HG03045 (cell line): ENCODE measurements around the gene ZNF536.

Experiments
- ATAC-seq: cut with Tn5 transposase; IDR thresholded peaks from one replicate; pipeline ENCODE4 v1.9.1; 2021; ENCODE audit warnings: mild to moderate bottlenecking, moderate library complexity; ENCODE audit not compliant: unreplicated experiment

Gene ZNF536

DNA sequence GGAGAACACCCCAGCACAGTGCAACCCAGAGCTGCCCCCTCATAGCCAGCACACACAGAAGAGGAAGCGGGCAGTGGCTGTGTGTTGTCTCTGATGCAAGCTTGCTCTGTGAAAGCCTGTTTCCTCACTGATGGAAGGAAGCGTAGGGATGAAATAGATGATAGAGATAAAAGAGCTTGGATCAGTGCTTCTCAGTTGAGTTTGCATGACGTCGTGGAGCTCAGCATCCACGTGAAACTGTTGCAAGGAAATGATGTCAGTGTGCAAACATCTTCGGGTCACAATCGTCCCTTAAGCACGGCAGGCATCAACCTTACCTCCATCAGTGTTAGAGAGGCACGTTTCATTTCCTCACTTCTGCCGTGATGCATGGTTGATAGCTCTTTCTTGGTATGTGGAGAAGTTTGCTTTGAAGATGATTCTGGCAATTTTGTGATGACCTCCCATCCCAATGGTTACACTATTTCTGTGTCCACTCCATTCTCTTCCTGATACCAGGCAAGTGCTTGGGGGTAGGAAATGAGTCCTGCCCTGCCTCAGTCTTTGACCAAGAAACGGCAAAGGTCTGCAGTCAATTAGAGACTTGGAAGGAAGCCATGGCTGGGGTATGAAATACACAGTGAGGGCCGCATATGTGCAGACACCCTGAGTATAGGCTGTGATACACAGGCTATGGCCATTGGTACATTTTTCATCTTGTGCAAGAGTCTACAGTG lies 183.0 kb downstream of the ZNF536 start:
- ATAC-seq, result no peak

DNA sequence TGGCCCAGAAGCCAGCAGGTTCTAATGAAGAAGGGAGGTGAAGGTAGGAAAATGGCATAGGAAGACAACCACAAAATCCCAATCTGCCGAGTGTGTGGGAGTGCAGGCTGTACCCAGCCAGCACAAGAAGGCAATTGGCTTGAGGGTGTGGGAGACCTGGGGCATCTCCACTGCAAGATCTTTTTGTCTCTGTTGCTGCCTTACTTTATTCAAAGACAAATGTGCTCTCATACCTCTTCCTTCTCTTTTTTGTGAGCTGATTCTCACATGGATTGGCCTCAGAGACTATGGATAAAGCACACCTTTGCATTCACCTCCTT lies 183.6 kb downstream of the ZNF536 start:
- ATAC-seq, result no peak

DNA sequence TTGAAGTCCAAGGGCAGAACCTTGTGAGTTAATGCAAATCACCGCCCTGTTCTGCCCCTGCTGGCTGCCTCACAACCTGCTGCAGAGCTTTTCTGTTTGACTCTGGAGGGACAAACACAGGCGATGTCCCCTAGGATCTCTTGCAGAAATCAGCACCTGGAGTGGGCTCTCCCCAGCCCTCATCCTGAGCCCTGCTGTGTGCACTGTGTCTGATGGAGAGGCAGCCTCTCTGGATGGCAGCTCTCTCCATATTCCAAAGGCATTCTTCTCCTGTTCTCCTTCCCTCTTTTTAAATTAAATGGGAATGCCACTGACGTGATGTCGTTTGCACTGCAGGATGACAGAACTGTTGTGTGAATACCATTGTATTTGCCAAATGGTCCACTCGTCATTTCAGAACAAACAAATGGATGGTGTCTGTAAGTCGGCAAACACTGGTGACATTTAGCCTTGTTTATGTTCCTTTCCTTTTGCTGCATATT lies 184.1 kb downstream of the ZNF536 start:
- no peak for ATAC-seq

DNA sequence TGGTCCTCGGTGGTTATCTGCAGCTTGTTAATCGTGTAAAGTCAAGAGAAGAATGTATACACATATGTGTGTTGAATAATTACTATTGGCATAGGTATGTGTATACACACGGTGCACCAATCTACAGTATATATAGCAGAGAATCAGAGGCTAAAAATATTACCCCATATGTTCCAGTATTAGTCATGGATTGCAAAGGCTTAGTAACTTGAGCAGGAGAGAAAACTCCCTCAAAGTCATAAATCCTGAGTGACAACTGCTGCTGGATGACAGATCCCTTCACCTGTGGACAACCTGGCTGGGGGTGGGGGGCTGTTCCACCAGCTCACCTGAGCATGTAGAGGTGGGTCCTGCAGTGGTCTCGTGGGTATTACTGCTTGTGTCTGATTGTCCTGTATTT lies 185.0 kb downstream of the ZNF536 start:
- ATAC-seq, result no peak

DNA sequence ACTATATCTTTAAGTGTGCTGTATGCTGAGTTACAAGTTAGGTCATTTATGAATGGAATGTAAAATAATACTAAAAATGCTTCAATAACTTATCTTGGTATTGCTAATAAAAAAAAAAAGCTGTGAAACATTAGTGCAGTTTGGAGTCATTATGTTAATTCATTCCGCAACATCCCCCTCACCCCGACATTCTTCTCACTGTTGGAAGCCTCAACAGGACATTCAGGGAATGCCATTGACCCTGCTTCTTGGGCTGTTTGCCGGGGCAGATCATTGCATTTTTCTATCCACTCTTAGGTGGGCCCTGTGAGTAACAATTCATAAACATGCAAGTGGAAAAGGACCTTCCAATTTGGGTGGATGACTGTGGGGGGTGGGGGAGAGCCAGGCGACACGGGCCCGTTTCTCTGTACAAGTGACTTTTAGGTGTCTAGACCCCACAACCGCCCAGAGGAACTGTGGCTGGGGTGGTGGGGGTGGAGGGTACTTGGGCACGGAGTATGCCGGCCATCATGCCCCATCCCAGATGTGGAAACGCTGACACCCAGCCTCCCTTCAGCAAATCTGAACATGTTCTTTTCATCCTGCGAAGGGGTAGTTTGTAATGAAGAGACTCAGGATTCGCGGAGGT lies 185.9 kb downstream of the ZNF536 start:
- no peak for ATAC-seq

DNA sequence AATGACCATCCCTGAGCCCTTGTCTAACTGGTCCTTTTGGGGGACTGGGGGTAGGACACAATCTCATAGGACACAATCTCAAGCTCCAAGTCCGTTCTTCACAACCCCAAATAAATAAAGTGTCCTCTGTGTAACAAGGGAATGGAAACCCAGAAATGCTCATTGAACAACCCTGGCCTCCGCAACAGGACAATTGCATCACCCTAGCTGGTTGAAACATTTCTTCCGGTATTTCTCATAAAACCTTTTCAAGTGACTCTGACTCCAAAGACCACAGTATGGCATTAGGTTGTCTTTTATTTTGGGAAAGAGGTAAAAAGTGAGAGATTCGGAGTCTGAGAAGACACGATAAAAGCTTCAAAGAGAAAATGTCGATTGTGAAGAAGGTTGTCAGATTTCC lies 186.6 kb downstream of the ZNF536 start:
- ATAC-seq, result no peak

DNA sequence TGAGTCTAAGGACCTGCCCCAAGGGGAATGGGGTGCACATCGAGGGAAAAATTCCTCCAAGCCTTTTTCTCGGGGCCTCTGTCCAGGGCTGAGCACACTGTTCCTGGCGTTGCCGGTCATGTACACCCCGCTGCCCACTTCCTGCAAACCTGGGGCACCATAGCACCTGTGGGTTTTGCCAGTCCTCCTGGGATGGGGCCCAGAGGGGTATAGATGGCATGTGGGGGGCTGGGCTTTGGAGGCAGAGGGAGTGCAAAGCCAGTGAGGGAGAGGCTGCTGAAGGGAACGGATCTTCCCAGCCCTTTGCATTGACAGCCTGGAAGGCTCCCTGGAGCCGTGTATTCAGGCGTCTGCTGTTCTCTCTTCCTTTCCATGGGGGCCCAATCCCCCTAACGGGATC lies 187.3 kb downstream of the ZNF536 start:
- no peak for ATAC-seq

DNA sequence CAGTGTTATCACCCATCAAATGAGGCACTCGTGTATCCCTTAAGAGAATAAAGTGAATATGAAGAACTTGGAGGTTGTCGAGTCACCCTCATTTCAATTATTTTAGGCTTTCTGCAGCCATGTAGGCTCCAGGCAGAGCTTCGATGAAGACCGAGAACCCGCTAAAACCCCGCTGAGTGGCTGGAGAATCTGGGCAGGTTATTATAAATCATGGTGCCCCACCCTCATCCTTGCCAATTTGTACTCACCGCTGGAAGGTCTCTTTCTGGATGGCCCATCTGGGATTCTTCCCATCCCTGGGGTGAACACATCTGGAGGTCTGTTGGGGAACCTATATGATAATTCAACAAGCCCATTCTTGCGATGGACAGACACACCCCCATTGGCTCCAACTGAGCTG lies 190.8 kb downstream of the ZNF536 start:
- no peak for ATAC-seq

DNA sequence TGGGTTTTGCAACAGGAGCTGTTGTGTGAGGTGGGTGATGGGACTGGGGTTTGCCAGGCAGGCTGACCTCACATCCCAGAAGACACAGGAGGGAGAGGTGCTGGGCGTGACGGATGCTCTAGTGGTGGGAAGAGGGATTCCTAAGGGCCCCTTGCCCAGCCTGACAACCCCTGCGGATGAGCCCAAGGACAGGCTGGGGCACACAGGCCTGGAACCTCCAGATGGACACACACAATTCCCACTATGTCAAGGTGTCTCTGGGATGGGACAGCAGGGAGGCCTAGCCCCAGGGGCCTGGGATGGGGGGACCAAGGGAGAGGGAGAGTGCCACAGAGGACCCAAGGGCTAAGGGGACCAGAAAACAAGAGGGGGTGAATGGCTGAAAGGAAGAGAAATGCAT lies 191.5 kb downstream of the ZNF536 start:
- no peak for ATAC-seq

DNA sequence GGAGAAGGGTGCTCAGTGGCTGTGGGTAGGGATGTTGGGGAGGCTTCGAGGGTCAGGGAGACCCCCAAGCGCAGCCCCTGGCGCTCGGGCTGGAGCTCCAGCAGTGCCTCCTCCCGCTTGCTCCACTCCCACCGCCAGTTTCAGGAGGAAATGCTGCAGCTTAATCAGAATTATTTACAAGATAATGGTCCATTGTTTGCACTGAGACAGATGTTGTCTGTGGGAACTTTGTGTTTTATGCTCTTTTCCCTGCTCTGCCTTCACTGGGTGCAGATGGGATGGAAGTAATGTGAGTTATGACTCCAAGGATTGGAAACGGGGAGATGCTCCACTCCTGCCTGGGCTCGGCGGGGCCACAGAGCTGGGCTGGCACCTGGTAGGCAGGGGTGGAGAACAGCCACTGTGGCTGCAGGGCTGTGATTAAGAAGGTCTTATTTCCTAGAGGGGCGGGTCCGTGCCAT lies 192.4 kb downstream of the ZNF536 start:
- ATAC-seq, result no peak

DNA sequence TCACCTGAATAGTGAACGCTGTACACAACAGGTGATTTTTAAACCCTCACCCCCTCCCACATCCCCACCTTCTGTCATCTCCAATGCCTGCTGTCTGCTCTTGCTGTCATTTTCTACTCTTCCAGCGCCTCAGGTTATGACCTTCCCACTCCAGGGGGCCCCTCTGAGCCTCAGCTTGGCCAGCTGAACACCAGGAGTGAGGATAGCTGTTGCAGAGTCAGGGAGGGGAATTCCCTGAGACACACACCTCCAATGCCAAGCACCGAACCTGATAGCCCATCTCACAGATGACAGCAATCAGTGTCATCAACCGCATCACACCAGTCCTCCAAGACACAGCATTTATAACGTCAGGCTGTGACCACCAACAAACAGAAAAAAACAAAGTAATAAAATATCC lies 193.5 kb downstream of the ZNF536 start:
- no peak for ATAC-seq

DNA sequence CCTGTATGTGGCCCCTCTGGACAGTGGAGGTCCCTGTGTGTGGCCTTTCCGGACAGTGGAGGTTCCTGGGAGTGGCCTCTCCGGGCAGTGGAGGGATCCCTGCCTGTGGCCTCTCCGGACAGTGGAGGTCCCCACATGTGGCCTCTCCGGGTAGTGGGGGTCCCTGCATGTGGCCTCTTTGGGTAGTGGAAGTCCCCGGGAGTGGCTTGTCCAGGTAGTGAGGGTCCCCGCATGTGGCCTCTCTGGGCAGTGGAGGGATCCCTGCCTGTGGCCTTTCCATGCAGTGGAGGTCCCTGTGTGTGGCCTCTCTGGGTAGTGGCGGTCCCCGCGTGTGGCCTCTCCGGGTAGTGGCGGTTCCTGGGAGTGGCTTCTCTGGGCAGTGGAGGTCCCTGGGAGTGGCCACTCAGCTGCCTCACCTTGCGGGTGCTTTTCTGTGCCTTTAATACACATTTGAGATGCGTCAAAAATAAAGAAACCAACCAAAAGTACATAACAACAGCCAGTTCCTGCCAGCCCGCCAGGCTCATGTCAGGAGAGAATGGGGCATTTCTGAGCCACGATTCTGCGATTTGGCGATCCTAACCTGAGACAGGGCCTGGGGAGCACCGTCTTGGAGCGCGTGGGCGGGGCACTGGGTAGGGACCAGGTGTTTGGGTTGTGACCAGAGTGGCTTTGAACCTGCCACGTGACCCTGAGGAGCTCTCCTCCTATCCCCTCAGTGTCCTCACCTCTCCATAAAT lies 194.7 kb downstream of the ZNF536 start:
- ATAC-seq, result no peak

DNA sequence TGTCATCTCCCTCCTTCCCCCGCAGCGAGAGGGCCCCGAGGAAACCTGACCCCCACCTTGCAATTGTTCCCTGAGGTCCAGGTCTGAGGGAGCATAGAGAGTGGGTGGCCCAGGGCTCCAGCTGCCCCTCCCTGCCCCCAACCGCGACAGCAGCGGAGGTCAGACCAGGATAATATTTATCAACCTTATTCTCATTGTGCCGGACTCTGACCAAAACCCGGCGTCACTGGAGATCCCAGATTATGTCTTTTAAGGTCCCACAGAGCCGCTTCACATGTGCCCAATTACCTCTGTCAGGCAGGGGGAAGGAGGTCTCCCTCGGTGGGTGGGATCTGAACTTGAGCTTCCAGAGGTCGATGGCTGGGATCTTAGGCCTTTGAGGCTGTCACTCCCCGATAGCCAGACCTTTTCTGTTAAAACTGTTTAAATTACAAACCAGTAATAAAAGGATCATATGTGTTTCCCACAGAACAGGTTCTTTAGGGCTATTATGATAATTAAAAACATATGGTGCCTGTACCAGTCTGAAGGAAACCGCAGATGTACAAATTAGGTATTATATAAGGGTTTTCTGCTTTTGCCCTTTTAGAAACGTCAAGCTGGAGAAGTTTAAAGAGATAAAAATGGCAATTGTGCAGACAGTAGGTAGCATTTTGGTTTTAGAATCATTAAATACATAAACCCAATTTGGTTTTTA lies 195.5 kb downstream of the ZNF536 start:
- no peak for ATAC-seq

DNA sequence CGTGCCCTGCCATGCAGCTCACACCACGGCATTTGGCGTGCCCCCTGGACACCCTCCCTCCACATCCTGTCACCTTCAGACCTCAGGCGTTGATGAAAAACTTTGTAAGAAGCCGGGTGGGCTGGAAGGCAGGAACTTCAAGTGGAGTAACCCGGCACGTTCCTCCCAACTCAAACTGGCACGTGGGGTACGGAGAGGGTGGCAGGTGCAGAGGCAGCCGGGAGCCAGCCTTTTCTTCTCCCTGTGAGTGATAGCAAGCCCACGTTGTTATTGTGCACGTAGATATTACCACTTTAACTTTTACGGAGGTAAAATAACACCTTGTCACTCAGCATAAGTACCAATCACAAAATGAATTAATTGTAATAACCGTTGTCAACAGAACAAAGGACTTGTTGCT lies 198.0 kb downstream of the ZNF536 start:
- no peak for ATAC-seq

DNA sequence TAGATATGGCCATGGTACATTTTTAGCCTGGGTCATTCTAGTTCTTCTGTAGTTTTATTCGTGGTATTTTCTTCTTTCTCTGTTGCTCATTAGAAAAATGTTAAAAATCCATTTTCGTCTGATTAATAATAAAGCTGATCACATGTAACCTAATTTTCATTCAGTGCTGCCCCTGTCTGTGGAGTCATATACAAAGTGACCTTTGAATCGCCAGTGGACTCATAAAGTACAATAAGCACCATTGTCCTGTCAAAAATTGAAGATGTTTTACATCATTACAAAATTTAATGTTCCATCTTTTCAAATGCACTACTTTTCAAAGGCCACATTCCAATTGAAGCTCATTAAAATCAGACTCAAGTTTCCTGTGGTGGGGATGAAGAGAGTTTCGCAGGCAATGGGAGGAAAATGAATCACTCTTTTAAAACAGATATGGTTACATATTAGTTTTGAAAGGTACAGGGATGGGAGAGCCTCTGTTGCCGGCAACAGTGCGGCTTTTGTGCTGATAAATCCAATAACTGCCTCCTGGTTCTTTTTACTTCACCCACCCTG lies 205.4 kb downstream of the ZNF536 start:
- ATAC-seq, result no peak

DNA sequence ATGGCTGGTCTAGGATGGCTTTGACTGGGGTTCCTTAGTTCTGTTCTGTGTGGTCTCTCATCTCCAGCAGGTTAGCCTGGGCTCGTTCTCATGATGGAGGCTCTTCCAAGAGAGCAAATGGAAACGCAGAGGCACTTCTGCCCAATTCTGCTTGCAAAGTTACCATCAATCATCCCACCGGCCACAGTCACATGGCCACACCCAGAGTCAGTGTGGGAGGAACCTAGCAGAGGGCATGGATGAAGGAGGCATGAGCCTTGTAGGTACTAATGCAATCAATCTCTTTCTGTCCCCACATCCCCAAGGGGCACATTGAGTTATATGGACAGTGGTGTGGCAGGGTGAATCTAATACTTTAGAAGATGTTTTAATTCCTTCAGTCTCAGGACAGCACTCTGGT lies 207.2 kb downstream of the ZNF536 start:
- no peak for ATAC-seq

DNA sequence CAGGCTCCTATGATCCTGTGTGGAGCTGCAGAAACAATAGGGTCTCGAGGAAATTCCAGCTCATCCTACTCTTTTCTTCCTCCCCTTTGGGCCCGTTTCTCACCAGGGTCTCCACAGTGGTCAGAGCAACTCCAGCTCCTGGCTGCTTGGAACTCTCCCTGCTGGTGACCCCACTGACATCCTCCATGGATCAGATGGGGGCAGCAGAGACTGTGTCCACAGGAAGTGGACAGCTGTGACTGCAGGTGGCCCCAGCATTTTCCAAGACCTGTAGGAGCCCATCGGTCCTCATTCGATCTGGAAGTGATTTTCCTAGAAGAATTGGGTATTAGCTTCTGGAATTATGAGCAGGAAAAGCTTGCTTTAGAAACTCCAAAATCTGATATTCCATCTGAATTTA lies 208.5 kb downstream of the ZNF536 start:
- ATAC-seq, result no peak

DNA sequence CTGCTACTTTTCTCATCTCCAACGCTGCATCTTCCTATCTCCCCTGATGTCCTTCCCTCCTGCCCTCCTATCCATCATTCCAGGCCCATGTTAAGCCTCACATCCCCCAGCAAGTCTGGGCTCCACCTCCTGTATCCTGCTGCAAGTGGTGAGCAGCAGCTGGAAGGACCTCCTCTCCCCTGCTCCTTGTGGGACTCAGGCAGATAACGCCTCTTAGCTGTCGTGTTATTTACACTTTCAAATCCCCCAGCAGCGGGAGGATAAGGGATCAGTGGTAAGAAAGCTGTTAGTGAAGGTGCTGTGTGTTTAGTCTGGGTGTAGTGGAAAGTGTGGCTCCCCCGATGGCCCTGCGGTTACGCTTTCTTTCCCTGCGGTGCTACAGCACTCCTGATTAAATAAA lies 211.9 kb downstream of the ZNF536 start:
- ATAC-seq, result no peak

DNA sequence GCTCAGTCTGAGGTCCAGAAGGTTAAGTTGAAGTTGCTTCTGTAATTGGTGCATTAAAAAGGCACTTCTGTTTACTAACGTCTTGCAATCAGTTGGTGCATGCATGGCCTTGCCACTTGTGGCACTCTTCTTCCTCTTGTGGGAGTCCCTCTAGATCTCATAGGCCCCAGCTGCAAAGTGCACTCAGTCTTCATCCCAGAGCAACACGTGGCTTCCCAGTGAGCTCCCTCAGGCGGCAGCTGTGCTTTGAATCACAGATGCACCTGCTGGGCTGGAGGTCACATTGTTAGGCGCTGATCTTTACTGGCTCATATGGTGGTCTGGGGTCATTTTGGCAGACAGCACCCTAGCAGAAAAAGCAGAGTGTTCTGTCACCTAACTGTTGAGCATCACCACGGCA lies 215.7 kb downstream of the ZNF536 start:
- no peak for ATAC-seq

DNA sequence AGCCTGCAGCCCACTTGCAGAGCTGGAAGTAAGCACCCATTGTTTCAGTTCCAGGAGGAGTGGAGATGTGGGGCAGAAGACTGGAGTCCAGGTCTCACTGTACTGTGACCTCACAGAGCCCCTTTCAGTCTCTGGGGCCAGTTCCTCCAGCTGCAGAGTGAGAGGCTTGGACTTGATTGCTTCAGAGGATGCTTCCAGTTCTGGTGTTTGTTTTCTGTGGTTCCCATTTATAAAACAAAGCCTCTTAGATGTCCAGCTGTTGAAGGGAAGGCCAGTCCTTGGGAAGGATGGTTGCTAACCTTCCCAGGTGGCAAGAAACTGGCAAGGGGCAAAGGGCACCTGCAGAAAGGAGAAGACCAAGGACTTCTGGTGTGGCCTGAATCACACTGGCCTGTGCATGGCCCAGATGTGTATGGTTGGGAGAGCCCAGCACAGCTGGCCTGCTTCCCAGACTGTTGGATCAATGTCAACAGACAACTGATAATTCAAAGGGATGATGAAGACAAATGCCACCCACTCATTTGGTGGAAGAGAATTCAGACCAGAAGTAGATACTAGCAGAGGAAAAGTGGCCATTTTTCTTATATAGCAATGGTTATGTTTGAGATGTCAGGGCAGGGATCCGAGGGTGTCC lies 218.5 kb downstream of the ZNF536 start:
- no peak for ATAC-seq

DNA sequence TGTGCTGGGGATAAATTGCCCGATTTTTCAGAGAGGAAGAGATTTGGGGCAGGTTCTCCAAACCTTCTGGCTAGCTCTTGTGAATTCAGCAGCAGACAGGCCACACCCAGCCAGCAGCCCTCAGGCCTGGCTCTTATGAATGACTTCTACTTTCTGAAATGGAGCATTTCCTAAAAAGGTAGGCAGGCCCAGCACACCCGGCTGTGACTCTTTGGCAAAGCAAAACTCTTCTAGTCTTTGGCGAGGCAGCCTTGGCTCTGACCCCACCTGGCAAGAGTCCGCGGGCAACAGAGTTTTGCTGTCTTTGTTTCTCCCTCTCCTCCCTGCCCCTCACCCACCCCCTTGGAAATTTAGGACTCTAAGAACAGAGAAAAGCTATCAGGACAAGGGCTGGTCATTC lies 221.2 kb downstream of the ZNF536 start:
- no peak for ATAC-seq
